ENCODE measurements around the gene PIMREG.

- no peak for TF ChIP-seq EZH2phosphoT487 (IDR thresholded peaks at IDR 0.05; ENCODE audit: borderline replicate concordance, low read length)
- TF ChIP-seq CTCF (IDR thresholded peaks at IDR 0.05; ENCODE audit: low read depth, low read length, poor library complexity, severe bottlenecking) = no peak
These were observed 37.8 kb downstream of the PIMREG start for GRCh38 chr17:6482105-6482455.
